GM12875 (cell line): ENCODE measurements around the gene MBD6.

Source experiments
- H3K4me3 ChIP-seq: one replicate; pipeline ENCODE4 v1.5.1; 2011; ENCODE audit warnings: low read depth, low read length, control low read depth
- CTCF ChIP-seq: IDR thresholded peaks from 2 replicates; pipeline ENCODE4 v1.5.1; 2011; ENCODE audit warnings: low read depth, mild to moderate bottlenecking, control low read depth, inconsistent platforms, low read length, moderate library complexity, borderline replicate concordance; ENCODE audit not compliant: insufficient read depth

The MBD6 gene

GRCh38 chr12:57522011-57522886, at the start of gene MBD6:
TSS of gene MBD6 (plus strand) at chr12:57522824. CDS start at chr12:57524304, 1,480 bp downstream.
- TF ChIP-seq CTCF, result no peak
- H3K4me3 ChIP-seq, result peak within 1 kb of the TSS; percentile 66

- TF ChIP-seq CTCF, result no peak
- no peak overlapping the region for H3K4me3 ChIP-seq
Measured at GRCh38 chr12:57473392-57473791, 49.2 kb upstream of the MBD6 start.

GRCh38 chr12:57473886-57474285, 48.7 kb upstream of the MBD6 start:
- TF ChIP-seq CTCF, result no peak
- no peak overlapping the region for H3K4me3 ChIP-seq

GRCh38 chr12:57474430-57474829, 48.2 kb upstream of the MBD6 start:
- H3K4me3 ChIP-seq, result no peak overlapping the region
- no peak for TF ChIP-seq CTCF

GRCh38 chr12:57474862-57475261, 47.8 kb upstream of the MBD6 start:
- no peak overlapping the region for H3K4me3 ChIP-seq
- no peak for TF ChIP-seq CTCF

- no peak for TF ChIP-seq CTCF
- peak overlapping the region; percentile 81 for H3K4me3 ChIP-seq
Measured at GRCh38 chr12:57475271-57476161, 47.1 kb upstream of the MBD6 start.
